Stomach (tissue), 9 donors: Measurements from ENCODE around the gene MTG1. TPM values are rescaled to one million over a fixed set of nuclear protein-coding genes. Genes with fewer than 3 reads are reported as not detected.

Experiments used
- DNase-seq, 2 donors: peaks; one replicate each; pipeline versions ENCODE4 v3.0.0 to v3.0.0-alpha.2; 2013 to 2019
- H3K27ac ChIP-seq, 5 donors: fragments of 200-600 bp in 4 of 5; sonication (generic) in 4 of 5; one replicate each; pipeline ENCODE4 v1.5.1; 2013 to 2019; ENCODE audit warnings: mild to moderate bottlenecking in 1 of 5, moderate library complexity in 1 of 5
- H3K27me3 ChIP-seq, 3 donors: fragments of 200-600 bp; sonication (generic); one replicate each; pipeline ENCODE4 v1.5.1; 2017 to 2019; ENCODE audit warnings: mixed run types in 1 of 3
- H3K36me3 ChIP-seq, 4 donors: fragments of 200-600 bp; sonication (generic); 1 replicate in 3 of 4; 2 replicates in 1 of 4; pipeline ENCODE4 v1.5.1; 2016 to 2019
- H3K4me1 ChIP-seq, 4 donors: fragments of 200-600 bp; sonication (generic); one replicate each; pipeline ENCODE4 v1.5.1; 2016 to 2019
- H3K4me3 ChIP-seq, 4 donors: fragments of 200-600 bp; sonication (generic) in 3 of 4; one replicate each; pipeline ENCODE4 v1.5.1; 2016 to 2019; ENCODE audit warnings: mild to moderate bottlenecking in 1 of 4
- H3K9me3 ChIP-seq, 4 donors: fragments of 200-600 bp; sonication (generic); one replicate each; pipeline ENCODE4 v1.5.1; 2016 to 2019
- EP300 ChIP-seq: sonication (generic); formaldehyde crosslinking; IDR thresholded peaks from one replicate; pipeline ENCODE4 v1.6.1; 2017; ENCODE audit warnings: antibody characterized with exemption
- POLR2A ChIP-seq, 4 donors: fragments of 450-650 bp; IDR thresholded peaks; one replicate each; pipeline ENCODE4 v1.6.1; 2016; ENCODE audit warnings: antibody characterized with exemption in 4 of 4, control low read depth in 2 of 4, mild to moderate bottlenecking in 1 of 4, moderate library complexity in 1 of 4
- POLR2AphosphoS5 ChIP-seq, 3 donors: sonication (generic); formaldehyde crosslinking; IDR thresholded peaks; one replicate each; pipeline ENCODE4 v1.6.1; 2016; ENCODE audit warnings: antibody characterized with exemption in 3 of 3
- WGBS, 5 donors: extraction: QIAGEN DNeasy Blood & Tissue Kit in 3 of 5; methylation state at CpG; one replicate each; pipeline versions ENCODE4 v1.1.5 to v1.1.7; 2013 to 2018; 5-methylcytosine and 5-hydroxymethylcytosine counted together
- intact Hi-C: fragments of 100-400 bp; cut with DNase I; formaldehyde crosslinking; loops from one replicate; pipeline ENCODE4 v1.15.1; 2023; ENCODE audit warnings: low total_unique reads
- polyA plus RNA-seq, 3 donors: library from polyadenylated mRNA; stranded (reverse); fragments of 200-250 nt; gene quantifications; one replicate each; pipeline ENCODE4 v1.2.3, GENCODE V29; 2013
- total RNA-seq, 5 donors: library from RNA; depleted of rRNA; stranded (reverse); fragments of >200 nt; gene quantifications; one replicate each; pipeline versions ENCODE4 v1.1.0 to v1.2.3, GENCODE V29; 2014 to 2016
- TF ChIP-seq, protein P1 (sequence below), 7 experiments: fragments of 450-650 bp in 4 of 7; fragments of 200-600 bp in 3 of 7; sonication (generic) in 3 of 7; IDR thresholded peaks; one replicate each; pipeline ENCODE4 v1.5.1; 2016 to 2019; ENCODE audit warnings: antibody characterized with exemption in 7 of 7, control low read depth in 2 of 7, mild to moderate bottlenecking in 1 of 7
- donor health status: healthy with polysubstance abuse.
- donor health status: Bipolar disorder and iron deficiency.
- donor health status: healthy.

MTG1 gene
- total and polyA plus RNA-seq, 8 donors = 36.7 to 177 (median 52.9) TPM

DNA sequence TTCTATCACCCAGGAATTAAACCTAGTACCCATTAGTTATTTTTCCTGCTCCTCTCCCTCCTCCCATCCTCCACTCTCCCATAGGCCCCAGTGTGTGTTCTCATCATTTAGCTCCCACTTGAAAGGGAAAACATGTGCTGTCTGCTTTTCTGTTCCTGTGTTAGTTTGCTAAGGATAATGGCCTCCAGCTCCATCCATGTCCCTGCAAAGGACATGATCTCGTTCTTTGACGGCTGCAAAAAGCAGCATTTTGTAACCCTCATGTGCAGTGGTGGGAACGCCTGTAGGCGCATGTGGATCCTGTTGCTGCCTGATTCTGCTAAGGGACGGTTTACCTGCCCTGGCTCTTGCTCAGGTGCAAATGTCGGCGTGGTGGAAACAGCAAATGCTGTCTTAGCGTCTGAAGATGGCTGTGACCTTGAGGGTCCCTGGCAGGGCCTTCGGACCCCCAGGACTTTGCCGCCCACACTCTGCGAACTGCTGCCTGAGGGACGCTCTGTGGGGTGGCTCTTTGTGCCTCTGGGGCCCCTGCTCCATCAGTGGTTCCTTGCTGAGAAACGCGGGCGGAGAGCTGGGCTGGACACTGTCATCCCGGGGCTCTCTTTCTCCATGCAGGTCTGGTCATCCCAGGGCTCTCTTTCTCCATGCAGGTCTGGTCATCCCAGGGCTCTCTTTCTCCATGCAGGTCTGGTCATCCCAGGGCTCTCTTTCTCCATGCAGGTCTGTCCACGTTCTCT is 5.6 kb upstream of the MTG1 start:
- H3K27me3 ChIP-seq = no peaks in the 10 kb centered on the region
- intact Hi-C loops = no loop called here
- H3K9me3 ChIP-seq = no peaks in the 10 kb centered on the region
- H3K36me3 ChIP-seq = peaks cover 0 to 63% (median 45%) of the 10 kb centered on the region in 4 donors
- no peak for TF ChIP-seq POLR2A (IDR thresholded peaks at IDR 0.05)
- no peak for TF ChIP-seq EP300
- TF ChIP-seq, protein P1, sequence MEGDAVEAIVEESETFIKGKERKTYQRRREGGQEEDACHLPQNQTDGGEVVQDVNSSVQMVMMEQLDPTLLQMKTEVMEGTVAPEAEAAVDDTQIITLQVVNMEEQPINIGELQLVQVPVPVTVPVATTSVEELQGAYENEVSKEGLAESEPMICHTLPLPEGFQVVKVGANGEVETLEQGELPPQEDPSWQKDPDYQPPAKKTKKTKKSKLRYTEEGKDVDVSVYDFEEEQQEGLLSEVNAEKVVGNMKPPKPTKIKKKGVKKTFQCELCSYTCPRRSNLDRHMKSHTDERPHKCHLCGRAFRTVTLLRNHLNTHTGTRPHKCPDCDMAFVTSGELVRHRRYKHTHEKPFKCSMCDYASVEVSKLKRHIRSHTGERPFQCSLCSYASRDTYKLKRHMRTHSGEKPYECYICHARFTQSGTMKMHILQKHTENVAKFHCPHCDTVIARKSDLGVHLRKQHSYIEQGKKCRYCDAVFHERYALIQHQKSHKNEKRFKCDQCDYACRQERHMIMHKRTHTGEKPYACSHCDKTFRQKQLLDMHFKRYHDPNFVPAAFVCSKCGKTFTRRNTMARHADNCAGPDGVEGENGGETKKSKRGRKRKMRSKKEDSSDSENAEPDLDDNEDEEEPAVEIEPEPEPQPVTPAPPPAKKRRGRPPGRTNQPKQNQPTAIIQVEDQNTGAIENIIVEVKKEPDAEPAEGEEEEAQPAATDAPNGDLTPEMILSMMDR (IDR thresholded peaks at IDR 0.05) = no peak
- TF ChIP-seq POLR2AphosphoS5 (IDR thresholded peaks at IDR 0.05) = no peak
- H3K4me1 ChIP-seq = peaks cover 0 to 6% (median 2%) of the 10 kb centered on the region in 4 donors
- 86 to 93% (median 89%) methylated on average over 11 to 17 of the region's 17 CpGs for whole genome bisulfite sequencing, 5 donors
- DNase-seq = peak in 1 of 2 donors; percentile 18
- H3K4me3 ChIP-seq = no peak overlapping the region
- peak overlapping the region in 2 of 5 donors; percentile 73 to 78 for H3K27ac ChIP-seq

DNA sequence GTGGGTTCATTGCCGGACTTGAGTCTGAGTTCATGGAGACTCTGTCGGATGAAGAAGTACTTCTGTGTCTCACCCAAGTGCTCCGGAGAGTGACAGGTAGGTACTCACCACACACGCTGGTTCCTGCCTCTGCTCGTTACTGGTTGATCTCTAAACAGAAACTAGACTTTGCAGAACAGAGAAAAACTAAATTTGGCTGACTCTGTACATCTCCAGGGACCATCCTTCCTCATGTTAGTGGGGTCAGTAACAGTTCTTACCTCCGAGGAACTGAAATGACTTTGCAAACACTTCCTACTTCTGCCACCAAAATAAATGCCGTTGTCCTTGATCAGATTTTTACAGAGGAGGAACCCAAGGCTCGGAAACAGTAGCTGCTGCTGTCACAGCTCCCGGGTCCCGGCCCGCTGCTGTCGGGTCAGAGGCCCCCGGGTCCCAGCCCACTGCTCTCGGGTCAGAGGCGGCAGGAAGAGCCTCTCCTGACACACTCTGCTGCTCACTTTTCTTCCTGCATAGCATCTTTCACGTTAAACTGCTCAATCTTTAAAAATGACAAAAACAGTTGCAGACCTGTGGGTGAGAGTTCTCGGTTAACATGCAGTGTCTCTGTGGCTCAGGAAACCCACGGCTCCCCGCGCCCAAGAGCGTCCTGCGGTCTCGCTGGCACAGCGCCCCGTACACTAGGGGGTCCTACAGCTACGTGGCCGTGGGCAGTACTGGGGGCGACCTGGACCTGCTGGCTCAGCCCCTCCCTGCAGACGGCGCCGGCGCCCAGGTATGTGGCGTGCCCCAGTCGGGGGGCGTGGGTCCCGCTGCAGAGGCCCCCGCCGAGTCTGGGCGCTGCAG is 4.8 kb upstream of the MTG1 start:
- WGBS, 5 donors = 74 to 87% (median 80%) methylated on average over 38 to 39 of the region's 39 CpGs

DNA sequence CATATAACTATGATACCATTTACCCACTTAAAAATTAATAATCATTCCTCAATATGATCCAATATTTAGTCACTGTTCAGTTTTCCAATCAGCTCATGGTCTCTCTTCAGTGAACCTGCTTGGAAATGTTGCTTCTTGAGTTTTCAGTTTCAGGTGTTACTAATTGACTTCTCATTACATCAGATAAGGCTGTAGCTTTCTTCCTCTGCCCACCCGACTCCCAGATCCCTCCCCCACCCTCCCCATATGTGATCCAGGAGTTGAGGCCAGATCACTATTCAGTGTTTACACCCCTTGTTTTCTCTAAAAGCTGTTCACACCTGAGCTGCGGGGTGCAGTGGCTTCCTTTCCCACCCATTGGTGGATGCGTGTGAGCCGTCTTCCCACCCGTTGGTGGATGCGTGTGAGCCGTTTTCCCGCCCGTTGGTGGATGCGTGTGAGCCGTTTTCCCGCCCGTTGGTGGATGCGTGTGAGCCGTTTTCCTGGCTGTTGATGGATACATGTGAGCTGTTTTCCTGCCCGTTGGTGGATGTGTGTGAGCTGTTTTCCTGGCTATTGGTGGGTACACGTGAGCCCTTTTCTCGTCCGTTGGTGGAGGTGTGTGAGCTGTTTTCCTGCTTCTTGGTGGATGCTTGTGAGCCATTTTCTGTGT is 3.2 kb upstream of the MTG1 start:
- WGBS, 5 donors = 88 to 91% (median 90%) methylated on average over 19 of the region's 19 CpGs
- Histone ChIP-seq H3K36me3 (peaks cover 0 to 44% (median 27%) of the 10 kb centered on the region in 4 donors), H3K4me1 (peaks cover 0 to 23% (median 18%) of the 10 kb centered on the region in 4 donors), H3K27ac (peak overlapping the region in 2 of 5 donors; percentile 8 to 58), H3K4me3 (no peak overlapping the region), H3K27me3 (no peaks in the 10 kb centered on the region), H3K9me3 (no peaks in the 10 kb centered on the region)
- no peak for TF ChIP-seq POLR2A (IDR thresholded peaks at IDR 0.05)
- TF ChIP-seq POLR2AphosphoS5 (IDR thresholded peaks at IDR 0.05) = no peak
- no peak for TF ChIP-seq EP300
- TF ChIP-seq, protein P1 (IDR thresholded peaks at IDR 0.05) = no peak
- intact Hi-C loops = no loop called here
- DNase-seq = peak in 1 of 2 donors; percentile 17

More for the DNA sequence above, 4.8 kb upstream of the MTG1 start:
- DNase-seq = peak; percentile 25 to 46
- Histone ChIP-seq H3K4me3 (peak overlapping the region in 3 of 4 donors; percentile 13 to 31 (median 17)), H3K27me3 (no peaks in the 10 kb centered on the region), H3K27ac (peak overlapping the region; percentile 20 to 78 (median 47)), H3K4me1 (peaks cover 0 to 9% (median 6%) of the 10 kb centered on the region in 4 donors), H3K36me3 (peaks cover 0 to 56% (median 38%) of the 10 kb centered on the region in 4 donors), H3K9me3 (no peaks in the 10 kb centered on the region)
- TF ChIP-seq EP300 (no peak), POLR2A (IDR thresholded peaks at IDR 0.05) (no peak), POLR2AphosphoS5 (IDR thresholded peaks at IDR 0.05) (no peak)
- TF ChIP-seq, protein P1 (IDR thresholded peaks at IDR 0.05) = no peak
- intact Hi-C loops = no loop called here

DNA sequence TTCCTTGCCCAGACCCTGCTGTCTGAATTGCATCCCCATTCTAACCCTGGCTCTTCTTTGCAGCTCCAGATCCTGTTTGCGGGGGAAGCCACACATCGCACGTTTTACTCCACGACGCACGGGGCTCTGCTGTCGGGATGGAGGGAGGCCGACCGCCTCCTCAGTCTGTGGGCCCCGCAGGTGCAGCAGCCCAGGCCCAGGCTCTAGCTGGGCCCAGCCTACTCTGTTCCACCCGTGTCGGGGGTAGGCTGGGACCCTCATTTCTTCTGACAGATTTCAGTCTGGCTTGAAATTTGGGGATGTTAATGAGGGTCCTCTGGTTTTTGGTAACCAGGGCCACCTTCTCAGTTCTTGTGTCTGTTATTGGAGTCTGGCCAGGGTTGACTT is 2.7 kb upstream of the MTG1 start:
- Histone ChIP-seq H3K9me3 (no peaks in the 10 kb centered on the region), H3K4me1 (peaks cover 0 to 27% (median 22%) of the 10 kb centered on the region in 4 donors), H3K27ac (peak overlapping the region in 1 of 5 donors; percentile 20), H3K4me3 (no peak overlapping the region), H3K36me3 (peaks cover 0 to 49% (median 33%) of the 10 kb centered on the region in 4 donors), H3K27me3 (no peaks in the 10 kb centered on the region)
- WGBS, 5 donors = 89 to 97% (median 94%) methylated on average over 10 to 12 of the region's 12 CpGs
- intact Hi-C loops = no loop called here
- no peak for TF ChIP-seq POLR2AphosphoS5 (IDR thresholded peaks at IDR 0.05)
- TF ChIP-seq, protein P1 (IDR thresholded peaks at IDR 0.05) = no peak
- no peak for TF ChIP-seq POLR2A (IDR thresholded peaks at IDR 0.05)
- no peak for TF ChIP-seq EP300
- no peak for DNase-seq
